PC-3 (cell line): Measurements from ENCODE around the gene HSPH1. TPM values are rescaled to one million over a fixed set of nuclear protein-coding genes. Genes with fewer than 3 reads are reported as not detected.

Source experiments
- ATAC-seq: fragments of 200-7000 bp; cut with Tn5 transposase; 2 replicates; pipeline ENCODE4 v1.9.1; 2020; ENCODE audit warnings: mild to moderate bottlenecking, moderate library complexity
- BruUV-seq: library from RNA; stranded (reverse); fragments of 400-500 nt; replicated peaks from 2 replicates; lab custom pipeline; 2021; lab: Mats Ljungman, UMichigan
- CTCF ChIA-PET: fragments of 300-600 bp; sonication (Branson Sonifier 250); formaldehyde crosslinking; loops from one replicate; lab custom pipeline; 2022; ENCODE audit warnings: antibody characterized with exemption; lab: Charles Lee
- POLR2A ChIA-PET: fragments of 300-600 bp; sonication (Branson Sonifier 250); formaldehyde crosslinking; loops from one replicate; lab custom pipeline; 2022; ENCODE audit warnings: antibody characterized with exemption; ENCODE audit not compliant: unreplicated experiment; lab: Charles Lee
- DNase-seq: peaks from one replicate; pipeline ENCODE4 v3.0.0-alpha.2; 2015
- H2AFZ ChIP-seq: fragments of 300-600 bp; sonication (generic); 2 replicates; pipeline ENCODE4 v1.6.0; 2016; ENCODE audit warnings: antibody characterized with exemption, low read length
- H3F3A ChIP-seq: fragments of 300-600 bp; sonication (generic); one replicate; pipeline ENCODE4 v1.6.0; 2017; ENCODE audit warnings: antibody characterized with exemption, low read length, control low read depth, mild to moderate bottlenecking; ENCODE audit not compliant: unreplicated experiment
- H3K27ac ChIP-seq: fragments of 300-600 bp; sonication (generic); 2 replicates; pipeline ENCODE4 v1.5.1; 2016; ENCODE audit warnings: mild to moderate bottlenecking, low read length
- H3K27me3 ChIP-seq: fragments of 300-600 bp; sonication (generic); 2 replicates; pipeline ENCODE4 v1.6.1; 2016; ENCODE audit warnings: low read length, mixed read lengths
- H3K36me3 ChIP-seq: fragments of 300-600 bp; sonication (generic); 2 replicates; pipeline ENCODE4 v1.6.1; 2016; ENCODE audit warnings: low read depth, mixed run types, low read length, mixed read lengths
- H3K4me1 ChIP-seq: fragments of 300-600 bp; sonication (generic); 2 replicates; pipeline ENCODE4 v1.5.1; 2016; ENCODE audit warnings: low read length; ENCODE audit not compliant: insufficient read depth
- H3K4me2 ChIP-seq: fragments of 300-600 bp; sonication (generic); 2 replicates; pipeline ENCODE4 v1.6.0; 2016; ENCODE audit warnings: low read length
- H3K4me3 ChIP-seq: fragments of 300-600 bp; sonication (generic); 2 replicates; pipeline ENCODE4 v1.5.1; 2016; ENCODE audit warnings: mild to moderate bottlenecking, low read length, mixed read lengths
- H3K79me2 ChIP-seq: fragments of 300-600 bp; sonication (generic); 2 replicates; pipeline ENCODE4 v1.6.1; 2017; ENCODE audit warnings: low read length, mixed read lengths
- H3K9ac ChIP-seq: fragments of 300-600 bp; sonication (generic); 2 replicates; pipeline ENCODE4 v1.6.0; 2016; ENCODE audit warnings: mild to moderate bottlenecking, low read length
- H3K9me2 ChIP-seq: fragments of 300-600 bp; sonication (generic); replicated peaks from 2 replicates; pipeline ENCODE4 v1.6.1; 2016; ENCODE audit warnings: mixed run types, low read length, mixed read lengths
- H3K9me3 ChIP-seq: fragments of 300-600 bp; sonication (generic); 2 replicates; pipeline ENCODE4 v1.6.1; 2016; ENCODE audit warnings: low read length, mixed read lengths
- H4K20me1 ChIP-seq: fragments of 300-600 bp; sonication (generic); 2 replicates; pipeline ENCODE4 v1.6.1; 2016; ENCODE audit warnings: low read length, mixed read lengths
- EZH2 ChIP-seq: fragments of 300-600 bp; sonication (generic); IDR thresholded peaks from one replicate; pipeline ENCODE4 v1.6.1; 2017; ENCODE audit warnings: antibody characterized with exemption, mild to moderate bottlenecking, low read length; ENCODE audit not compliant: unreplicated experiment
- EZH2phosphoT487 ChIP-seq: fragments of 300-600 bp; sonication (generic); IDR thresholded peaks from 2 replicates; pipeline ENCODE4 v1.6.1; 2018; ENCODE audit warnings: mild to moderate bottlenecking, antibody characterized with exemption, low read length, borderline replicate concordance
- intact Hi-C: fragments of 100-400 bp; cut with micrococcal nuclease; formaldehyde crosslinking; loops from 2 replicates; pipeline ENCODE4 v1.9.0; 2023
- total RNA-seq: library from RNA; depleted of rRNA; stranded (reverse); fragments of >200 nt; gene quantifications from 2 replicates; pipeline ENCODE4 v1.2.3, GENCODE V29; 2014
- TF ChIP-seq, protein P1 (sequence below): fragments of 300-600 bp; sonication (generic); conservative IDR thresholded peaks from 2 replicates; pipeline ENCODE4 v1.5.1; 2017; ENCODE audit warnings: antibody characterized with exemption, low read depth, mild to moderate bottlenecking, low read length

The HSPH1 gene
- total RNA-seq, 1 experiment from 2014 or later: 83.7 TPM

DNA sequence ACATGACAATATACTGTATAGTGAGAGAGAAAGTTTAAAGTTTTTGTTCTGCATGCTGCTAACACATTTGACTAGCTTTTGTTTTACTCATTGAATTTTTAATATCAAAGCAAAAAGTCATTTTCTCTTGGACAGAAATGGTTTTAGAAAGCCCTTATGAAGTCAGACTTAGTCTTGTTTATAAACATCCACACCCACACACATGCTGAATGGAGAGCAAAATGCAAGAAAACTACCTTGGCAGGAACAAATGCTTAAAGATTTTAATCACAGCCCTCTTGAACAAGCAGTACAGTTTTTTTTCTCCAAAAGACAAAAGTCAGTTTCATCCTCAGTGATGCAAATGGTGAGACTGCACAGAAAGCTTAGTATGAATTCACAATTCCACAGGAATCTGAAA, 25.0 kb downstream of the HSPH1 start:
- no peak overlapping the region for H3K4me3 ChIP-seq
- DNase-seq (no peak), ATAC-seq (no peak)
- no peak overlapping the region for H3K27ac ChIP-seq
- H3K4me1 ChIP-seq: no peaks in the 10 kb centered on the region
- no peaks in the 10 kb centered on the region for H3K9me2 ChIP-seq
- TF ChIP-seq, protein P1, sequence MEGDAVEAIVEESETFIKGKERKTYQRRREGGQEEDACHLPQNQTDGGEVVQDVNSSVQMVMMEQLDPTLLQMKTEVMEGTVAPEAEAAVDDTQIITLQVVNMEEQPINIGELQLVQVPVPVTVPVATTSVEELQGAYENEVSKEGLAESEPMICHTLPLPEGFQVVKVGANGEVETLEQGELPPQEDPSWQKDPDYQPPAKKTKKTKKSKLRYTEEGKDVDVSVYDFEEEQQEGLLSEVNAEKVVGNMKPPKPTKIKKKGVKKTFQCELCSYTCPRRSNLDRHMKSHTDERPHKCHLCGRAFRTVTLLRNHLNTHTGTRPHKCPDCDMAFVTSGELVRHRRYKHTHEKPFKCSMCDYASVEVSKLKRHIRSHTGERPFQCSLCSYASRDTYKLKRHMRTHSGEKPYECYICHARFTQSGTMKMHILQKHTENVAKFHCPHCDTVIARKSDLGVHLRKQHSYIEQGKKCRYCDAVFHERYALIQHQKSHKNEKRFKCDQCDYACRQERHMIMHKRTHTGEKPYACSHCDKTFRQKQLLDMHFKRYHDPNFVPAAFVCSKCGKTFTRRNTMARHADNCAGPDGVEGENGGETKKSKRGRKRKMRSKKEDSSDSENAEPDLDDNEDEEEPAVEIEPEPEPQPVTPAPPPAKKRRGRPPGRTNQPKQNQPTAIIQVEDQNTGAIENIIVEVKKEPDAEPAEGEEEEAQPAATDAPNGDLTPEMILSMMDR: no peak
- TF ChIP-seq EZH2phosphoT487 (no peak), EZH2 (no peak)
- no peaks in the 10 kb centered on the region for H3F3A ChIP-seq
- no peak overlapping the region for H3K9ac ChIP-seq
- no peaks in the 10 kb centered on the region for H3K27me3 ChIP-seq
- H3K9me3 ChIP-seq: no peaks in the 10 kb centered on the region
- H4K20me1 ChIP-seq: no peaks in the 10 kb centered on the region
- H3K4me2 ChIP-seq: no peak overlapping the region
- BruUV-seq: TSS peak; percentile 30
- CTCF ChIA-PET: no interaction called here
- intact Hi-C loops: no loop called here
- POLR2A ChIA-PET: no interaction called here
- no peaks in the 10 kb centered on the region; the same call in 1 of the 2 replicates for H3K79me2 ChIP-seq
- no peak overlapping the region for H2AFZ ChIP-seq
- peaks cover 57% of the 10 kb centered on the region for H3K36me3 ChIP-seq

DNA sequence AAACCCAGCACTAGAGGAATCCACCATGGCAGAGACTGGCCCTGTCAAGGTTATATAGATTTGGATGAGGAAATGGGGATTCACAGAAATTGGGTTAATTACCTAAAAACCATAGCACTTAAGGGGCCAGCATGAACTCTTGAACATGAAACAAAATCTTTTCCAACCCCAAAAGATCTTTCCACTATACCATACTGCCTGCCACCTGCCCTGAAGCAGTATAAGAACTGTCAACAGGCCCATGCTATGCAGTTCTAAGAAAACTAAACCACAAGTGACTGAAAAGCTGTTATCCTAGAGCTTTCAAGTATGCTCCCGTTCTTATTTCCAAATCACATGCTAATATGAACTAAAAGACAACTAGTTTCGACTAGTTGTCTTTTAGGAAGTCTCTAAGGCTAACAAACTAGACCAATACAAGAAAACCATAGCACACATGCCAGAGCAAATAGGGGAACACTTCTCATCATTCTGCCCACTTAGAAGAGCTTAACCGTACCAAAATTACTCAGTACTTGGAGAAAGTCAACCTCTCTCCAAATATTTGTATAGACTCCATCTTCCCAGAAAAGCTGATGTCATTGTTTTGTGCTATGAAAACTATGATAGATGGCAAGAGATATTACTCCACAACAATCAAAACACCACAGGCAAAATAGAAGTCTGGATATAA, 27.5 kb downstream of the HSPH1 start:
- DNase-seq: no peak
- H3K79me2 ChIP-seq: no peaks in the 10 kb centered on the region
- H3K36me3 ChIP-seq: peaks cover 37% of the 10 kb centered on the region
- H3K4me1 ChIP-seq: no peaks in the 10 kb centered on the region
- H3K27ac ChIP-seq: no peak overlapping the region
- POLR2A ChIA-PET: no interaction called here
- H3K4me3 ChIP-seq: no peak overlapping the region
- no peaks in the 10 kb centered on the region for H3K9me2 ChIP-seq
- no peaks in the 10 kb centered on the region for H4K20me1 ChIP-seq
- H3F3A ChIP-seq: no peaks in the 10 kb centered on the region
- TF ChIP-seq EZH2 (no peak), EZH2phosphoT487 (no peak)
- TF ChIP-seq, protein P1: no peak
- H3K9me3 ChIP-seq: no peaks in the 10 kb centered on the region
- H3K9ac ChIP-seq: no peak overlapping the region
- H3K4me2 ChIP-seq: no peak overlapping the region
- no peaks in the 10 kb centered on the region for H3K27me3 ChIP-seq
- no peak for ATAC-seq
- no TSS peak for BruUV-seq
- intact Hi-C loops: no loop called here
- CTCF ChIA-PET: no interaction called here
- H2AFZ ChIP-seq: no peak overlapping the region

DNA sequence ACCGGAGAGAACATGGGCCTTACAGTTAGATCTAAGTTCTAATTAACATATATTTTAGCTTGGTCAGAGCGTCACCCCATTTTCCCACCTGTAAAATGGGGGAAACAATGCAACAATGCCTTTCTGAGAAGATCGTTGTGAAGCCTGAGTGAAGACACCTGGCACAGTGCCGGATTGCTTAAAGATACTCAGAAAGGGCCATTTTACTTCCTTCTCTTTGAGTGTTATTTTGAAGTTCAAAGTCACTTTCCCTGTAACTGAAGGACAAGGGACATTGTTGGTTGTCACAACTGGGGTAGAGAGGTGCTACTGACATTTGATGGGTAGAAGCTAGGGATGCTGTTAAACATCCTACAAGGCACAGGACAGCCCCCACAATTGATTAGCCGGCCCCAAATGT, 28.1 kb downstream of the HSPH1 start:
- Histone ChIP-seq H2AFZ (no peak overlapping the region), H3K79me2 (no peaks in the 10 kb centered on the region), H3K9me3 (no peaks in the 10 kb centered on the region), H3K4me1 (no peaks in the 10 kb centered on the region), H3K36me3 (peaks cover 33% of the 10 kb centered on the region), H3K4me2 (no peak overlapping the region), H3K4me3 (no peak overlapping the region), H3K27me3 (no peaks in the 10 kb centered on the region), H3F3A (no peaks in the 10 kb centered on the region), H4K20me1 (no peaks in the 10 kb centered on the region), H3K27ac (no peak overlapping the region), H3K9ac (no peak overlapping the region), H3K9me2 (no peaks in the 10 kb centered on the region)
- DNase-seq (no peak), ATAC-seq (no peak)
- TF ChIP-seq EZH2phosphoT487 (no peak), EZH2 (no peak)
- TF ChIP-seq, protein P1: no peak
- ChIA-PET POLR2A (no interaction called here), CTCF (no interaction called here)
- no TSS peak for BruUV-seq
- intact Hi-C loops: no loop called here
